GM20431 (cell line): ENCODE measurements around the gene PAXIP1.

Experiments
- in situ Hi-C: fragments of 300-500 bp; cut with MseI, MboI; formaldehyde crosslinking; loops from one replicate; pipeline ENCODE4 v1.15.0; 2020; ENCODE audit warnings: low sequenced_read_pairs; ENCODE audit not compliant: unreplicated experiment

Gene PAXIP1

GRCh38 chr7:154996101-154996500 lies 6.8 kb downstream of the PAXIP1 start:
- in situ Hi-C loops = no loop called here

GRCh38 chr7:154994996-154995395 lies 7.9 kb downstream of the PAXIP1 start:
- in situ Hi-C loops = no loop called here

- in situ Hi-C loops = no loop called here
Measured at GRCh38 chr7:154990964-154991540, 11.9 kb downstream of the PAXIP1 start.

DNA sequence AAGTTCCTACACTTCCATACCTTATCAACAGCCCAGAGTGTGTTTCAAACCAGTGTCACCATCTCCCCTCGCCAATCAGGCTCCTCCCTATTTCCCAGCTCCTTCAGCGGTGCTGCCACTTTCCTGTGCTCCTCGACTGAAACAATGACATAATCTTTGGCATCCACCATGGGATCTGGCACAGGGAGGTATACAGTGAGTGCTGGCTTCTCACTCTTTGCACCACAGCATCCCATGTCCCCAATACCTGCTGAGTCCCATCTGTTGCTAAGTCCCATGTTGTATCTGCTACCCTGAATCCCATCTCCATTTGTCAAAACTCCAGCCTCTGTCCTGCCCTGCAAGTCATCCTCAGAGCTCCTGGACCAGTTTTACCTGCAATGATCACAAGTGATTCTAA lies 15.4 kb downstream of the PAXIP1 start:
- in situ Hi-C loops = no loop called here

DNA sequence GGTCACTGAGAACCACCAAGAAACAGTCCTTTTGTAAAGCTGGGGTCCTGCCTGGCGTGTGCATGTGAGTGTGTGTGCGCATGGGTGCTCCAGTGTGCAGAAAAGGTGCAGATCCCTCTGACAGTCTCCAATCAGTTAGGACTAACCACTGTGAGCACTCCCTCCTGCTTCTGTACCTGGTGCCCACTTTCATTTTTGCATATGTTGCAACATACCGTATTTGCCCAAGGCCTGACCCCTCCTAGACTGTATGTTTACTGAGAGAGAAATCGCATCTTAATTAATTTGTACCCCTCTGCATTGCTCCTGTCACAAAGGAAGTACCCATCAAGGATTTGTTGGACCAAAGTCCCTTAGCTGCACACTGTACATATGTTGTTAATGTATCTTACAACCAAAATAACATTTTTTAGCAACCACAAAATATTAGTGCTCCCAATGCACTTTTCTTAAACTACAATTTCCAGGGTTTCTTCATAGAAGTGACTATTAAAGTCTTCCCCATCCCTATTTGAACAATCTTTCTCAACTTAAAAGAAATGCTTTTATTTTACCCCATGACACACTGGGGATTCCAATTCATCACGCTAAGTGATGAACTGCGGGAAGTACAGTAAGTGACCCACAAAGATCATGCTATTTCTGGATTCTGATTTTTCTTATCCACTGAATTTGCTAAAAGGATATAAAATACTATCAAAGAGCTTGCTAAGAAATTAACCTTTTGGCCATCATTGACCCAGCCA lies 16.6 kb downstream of the PAXIP1 start:
- in situ Hi-C loops = no loop called here

DNA sequence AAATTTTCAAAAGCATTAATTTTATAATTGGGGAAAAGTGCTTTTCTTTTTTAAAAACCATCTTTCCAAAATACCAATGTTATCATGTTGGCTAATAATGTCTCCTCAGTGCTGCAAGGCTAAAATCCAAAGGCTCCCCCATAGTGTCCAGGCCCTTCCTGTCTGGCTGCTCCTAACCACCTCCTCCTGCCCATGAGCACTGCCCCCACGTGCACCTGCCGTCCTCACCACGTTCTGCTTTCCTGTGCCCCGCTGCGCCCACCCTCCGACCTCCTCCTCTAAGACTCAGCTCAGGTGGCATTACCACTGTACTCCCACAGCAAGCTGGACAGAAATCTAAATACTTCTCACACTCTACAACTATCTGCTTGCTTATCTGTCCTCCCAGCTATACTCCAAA lies 17.7 kb downstream of the PAXIP1 start:
- in situ Hi-C loops = no loop called here

DNA sequence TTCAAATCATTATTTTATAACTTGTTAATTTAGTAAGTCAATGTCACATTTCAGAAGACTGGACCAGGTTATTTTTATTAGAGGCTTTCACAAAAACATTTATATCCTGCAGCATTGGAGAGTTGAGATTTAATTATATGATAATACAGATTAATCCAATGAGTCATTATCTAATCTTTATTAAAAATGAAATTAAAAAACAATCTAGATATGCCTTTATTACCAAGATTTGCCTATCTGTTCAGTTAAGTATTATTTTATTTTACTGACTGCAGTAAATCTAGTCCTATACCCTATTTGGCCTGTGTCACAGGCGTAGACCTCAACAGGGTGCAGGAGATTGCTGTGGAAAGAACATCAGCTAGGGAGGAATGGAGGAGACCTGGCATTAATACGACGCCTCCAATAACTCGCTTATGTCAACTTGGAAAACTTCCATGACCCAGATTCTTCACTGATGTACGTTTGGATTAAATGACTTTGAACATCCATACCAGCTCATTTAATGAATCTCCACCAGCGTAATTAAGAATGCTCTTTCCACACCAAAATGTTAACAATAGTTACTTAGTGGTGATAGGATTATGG lies 18.2 kb downstream of the PAXIP1 start:
- in situ Hi-C loops = no loop called here

- in situ Hi-C loops = no loop called here
Measured at GRCh38 chr7:154978017-154978416, 24.9 kb downstream of the PAXIP1 start.

DNA sequence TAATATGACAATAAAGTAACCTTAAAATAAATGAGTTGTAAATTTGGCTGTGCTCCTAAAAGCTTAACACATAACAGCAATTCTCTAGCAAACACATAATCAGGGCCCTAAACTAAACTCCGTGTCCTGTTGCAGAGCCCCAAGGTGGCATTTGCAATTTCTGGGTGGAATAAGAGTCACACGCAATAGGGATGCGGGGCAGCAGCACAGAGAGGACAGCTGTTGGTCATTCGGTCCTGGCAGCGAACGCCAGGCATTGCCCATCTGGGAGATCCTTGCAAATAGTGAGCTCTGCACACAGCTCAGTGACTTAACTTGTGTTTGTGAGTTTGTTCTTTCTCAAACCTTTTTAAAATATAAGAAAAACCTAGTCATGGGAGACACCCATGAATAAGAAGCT lies 25.7 kb downstream of the PAXIP1 start:
- in situ Hi-C loops = no loop called here

DNA sequence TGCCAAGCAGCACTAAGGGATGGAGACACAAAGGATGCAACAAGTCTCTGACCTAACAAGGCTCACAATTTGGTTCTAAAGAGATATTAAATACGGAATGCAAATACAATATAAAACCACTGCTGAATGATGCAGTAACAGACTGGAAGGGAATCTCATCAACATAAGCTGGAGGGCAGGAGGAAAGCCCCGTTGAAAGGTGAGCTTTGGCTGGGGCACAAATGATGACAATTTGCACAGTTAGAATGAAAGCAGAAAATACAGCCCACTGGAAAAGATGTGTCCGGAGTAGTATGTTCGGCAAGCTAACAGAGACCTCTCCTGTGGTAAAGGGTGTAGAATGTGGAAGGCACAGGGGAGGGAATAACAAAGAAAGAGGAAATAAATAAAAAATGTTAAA lies 26.1 kb downstream of the PAXIP1 start:
- in situ Hi-C loops = no loop called here

DNA sequence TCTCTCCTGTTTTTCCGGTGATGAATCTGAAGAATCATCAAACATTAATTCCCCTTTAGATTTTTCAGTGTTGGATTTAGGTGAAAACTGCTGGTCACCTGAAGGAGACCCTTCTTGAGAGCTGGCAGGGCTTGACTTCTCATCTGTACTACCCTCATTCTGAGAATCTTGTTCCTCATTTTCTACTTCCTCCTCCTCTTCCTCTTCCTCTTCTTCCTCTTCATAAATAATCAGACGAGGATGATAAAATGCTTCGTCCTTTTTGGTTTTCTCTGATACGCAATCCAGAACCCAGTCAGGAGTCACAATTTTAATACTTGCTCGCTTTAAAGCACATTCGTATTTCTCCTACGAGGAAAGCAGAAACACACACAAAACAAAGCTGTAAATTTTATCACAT lies 26.9 kb downstream of the PAXIP1 start:
- in situ Hi-C loops = no loop called here

GRCh38 chr7:154973381-154973780 lies 29.5 kb downstream of the PAXIP1 start:
- in situ Hi-C loops = no loop called here

DNA sequence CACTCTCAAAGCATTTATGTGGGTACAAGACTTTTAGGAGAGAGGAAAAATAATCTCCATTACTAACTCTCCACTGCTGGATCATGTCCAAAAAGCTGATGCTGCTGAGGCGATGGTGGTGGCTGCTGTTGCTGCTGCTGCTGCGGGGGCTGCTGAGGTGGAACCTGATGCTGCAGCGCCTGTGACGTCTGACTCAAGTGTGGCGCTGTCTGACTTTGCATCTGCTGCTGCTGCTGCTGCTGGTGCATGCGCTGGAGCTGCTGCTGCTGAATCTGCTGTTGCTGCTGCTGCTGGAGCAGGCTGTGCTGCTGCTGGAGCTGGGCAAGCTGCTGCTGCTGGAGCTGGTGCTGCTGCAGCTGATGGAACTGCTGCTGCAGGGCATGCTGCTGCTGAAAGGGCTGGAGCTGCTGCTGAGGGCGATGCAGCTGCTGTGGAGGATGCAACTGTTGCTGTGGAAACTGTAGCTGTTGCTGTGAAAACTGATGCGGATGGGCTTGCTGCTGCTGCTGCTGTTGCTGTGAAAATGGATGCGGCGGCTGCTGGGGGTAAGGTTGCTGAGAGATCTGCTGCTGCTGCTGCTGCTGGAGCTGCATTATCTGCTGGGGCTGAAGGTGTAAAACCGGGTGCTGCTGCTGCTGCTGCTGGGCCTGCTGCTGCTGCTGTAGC lies 34.5 kb downstream of the PAXIP1 start:
- in situ Hi-C loops = no loop called here

DNA sequence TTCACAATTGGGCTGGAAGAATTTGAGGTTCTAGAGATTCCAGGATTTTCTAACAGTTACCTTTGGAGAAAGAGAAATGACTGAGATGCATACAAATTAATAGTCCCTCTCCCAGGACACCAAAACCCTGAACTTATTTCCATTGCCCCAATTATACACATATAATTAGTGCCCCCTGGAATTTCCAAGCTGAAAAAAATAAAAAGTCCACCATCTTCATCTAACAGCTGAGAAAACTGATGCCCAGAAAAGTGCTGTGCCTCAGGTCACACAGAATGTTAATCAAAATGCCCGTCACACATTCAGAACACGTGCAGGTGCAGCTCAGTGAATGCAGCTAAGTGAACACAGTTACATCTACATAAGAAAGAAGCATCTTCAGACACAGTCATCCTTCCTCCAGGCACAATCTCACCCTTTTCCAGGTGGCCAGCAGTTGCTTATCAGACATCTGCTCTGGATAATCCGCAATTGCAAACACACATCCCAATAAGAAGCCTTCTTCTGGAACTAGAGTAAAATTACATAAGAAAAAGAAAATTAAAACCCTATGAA lies 35.4 kb downstream of the PAXIP1 start:
- in situ Hi-C loops = no loop called here

DNA sequence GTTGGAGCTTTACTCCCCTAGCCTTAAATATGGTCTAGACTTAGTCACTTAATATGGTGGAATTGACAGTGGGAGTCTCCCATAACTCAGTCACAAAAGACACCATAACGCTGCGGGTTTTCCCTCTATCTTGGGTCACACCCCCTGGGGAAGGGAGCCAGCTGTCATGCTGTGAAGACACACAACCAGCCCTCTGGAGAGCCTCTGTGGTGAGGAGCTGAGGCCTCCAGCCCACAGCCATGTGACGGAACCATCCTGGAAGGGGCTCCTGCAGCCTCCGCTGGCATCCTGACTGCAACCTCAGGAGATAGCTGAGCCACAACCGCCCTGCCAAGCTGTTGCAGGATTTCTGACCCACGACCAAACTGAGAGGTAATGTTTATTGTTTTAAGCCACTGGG lies 37.9 kb downstream of the PAXIP1 start:
- in situ Hi-C loops = no loop called here

- in situ Hi-C loops = no loop called here
Measured at GRCh38 chr7:154960063-154960790, 42.7 kb downstream of the PAXIP1 start.

- in situ Hi-C loops = no loop called here
Measured at GRCh38 chr7:154956427-154956826, 46.5 kb downstream of the PAXIP1 start.

DNA sequence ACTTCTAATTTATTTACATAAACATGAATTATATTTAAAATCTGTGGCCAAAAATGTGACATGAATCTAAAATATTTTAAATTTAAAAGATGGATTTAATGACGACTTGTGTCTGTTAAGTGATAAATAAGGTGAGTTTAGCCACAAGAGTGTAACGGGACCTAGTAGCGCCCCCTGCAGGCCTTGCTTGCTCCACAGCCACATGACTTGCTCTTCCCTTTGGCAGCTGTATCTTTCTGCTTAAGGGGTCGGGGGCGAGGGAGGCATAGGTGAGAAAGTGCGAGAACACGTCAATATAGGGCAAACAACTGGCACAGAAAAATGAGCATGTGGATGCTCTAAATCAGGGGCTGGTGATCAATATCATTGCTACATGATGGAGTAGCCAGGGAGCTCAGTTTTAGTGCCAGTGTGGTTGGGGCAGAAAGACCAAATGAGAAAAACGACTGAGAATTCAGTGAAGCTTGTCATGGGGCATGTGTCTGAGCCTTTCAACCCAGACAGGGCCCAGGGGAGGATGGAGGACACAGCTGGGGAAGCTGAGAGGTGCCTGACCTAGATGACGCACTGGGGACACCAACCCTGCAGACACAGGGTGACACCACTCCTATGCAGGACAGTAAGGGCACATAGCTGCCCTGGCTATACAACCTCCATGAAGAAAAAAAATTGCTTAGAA lies 49.8 kb downstream of the PAXIP1 start:
- in situ Hi-C loops = no loop called here

- in situ Hi-C loops = no loop called here
Measured at GRCh38 chr7:154950960-154951359, 52.0 kb downstream of the PAXIP1 start.

DNA sequence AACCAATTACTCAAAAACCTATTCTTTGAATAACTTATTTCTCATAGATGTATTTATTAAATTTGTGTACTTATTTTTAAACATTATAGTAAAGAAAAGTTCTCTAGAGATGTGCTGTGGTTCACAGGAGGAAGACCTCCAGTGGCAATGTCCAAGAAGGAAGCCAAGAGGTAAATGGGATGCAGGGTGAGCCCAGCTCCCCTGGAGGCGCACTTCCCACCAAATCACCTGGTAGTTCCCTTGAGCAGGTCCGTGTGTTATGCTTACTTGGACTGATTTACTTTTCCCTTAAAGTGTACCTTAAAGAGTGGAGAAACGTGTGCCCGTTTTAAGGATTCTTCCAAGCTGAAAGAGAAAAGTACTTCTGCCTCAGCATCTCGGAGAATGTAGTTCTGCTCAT lies 55.3 kb downstream of the PAXIP1 start:
- in situ Hi-C loops = no loop called here
